IPS DF 4.7 (cell line): ENCODE results near the gene ATP5PO.

Experiments used
- DNase-seq: peaks from one replicate; pipeline ENCODE4 v3.0.0-alpha.2; 2013; ENCODE audit warnings: low spot score; ENCODE audit errors: extremely low read depth

The ATP5PO gene

GRCh38 chr21:33901412-33902288, 14.0 kb downstream of the ATP5PO start:
- peak; percentile 46 for DNase-seq

GRCh38 chr21:33899199-33899598, 16.4 kb downstream of the ATP5PO start:
- DNase-seq, result no peak

- DNase-seq, result no peak
Measured at GRCh38 chr21:33898586-33898985, 17.0 kb downstream of the ATP5PO start.

GRCh38 chr21:33897739-33898138, 17.9 kb downstream of the ATP5PO start:
- DNase-seq, result no peak

GRCh38 chr21:33897098-33897497, 18.5 kb downstream of the ATP5PO start:
- no peak for DNase-seq

- no peak for DNase-seq
Measured at GRCh38 chr21:33896691-33897090, 18.9 kb downstream of the ATP5PO start.

GRCh38 chr21:33895356-33895755, 20.2 kb downstream of the ATP5PO start:
- no peak for DNase-seq

- peak; percentile 84 for DNase-seq
Measured at GRCh38 chr21:33894736-33895288, 20.8 kb downstream of the ATP5PO start.

- DNase-seq, result no peak
Measured at GRCh38 chr21:33893917-33894316, 21.7 kb downstream of the ATP5PO start.

- peak; percentile 68 for DNase-seq
Measured at GRCh38 chr21:33892853-33893252, 22.8 kb downstream of the ATP5PO start.

- DNase-seq, result no peak
Measured at GRCh38 chr21:33890187-33890586, 25.4 kb downstream of the ATP5PO start.

GRCh38 chr21:33886321-33886720, 29.3 kb downstream of the ATP5PO start:
- no peak for DNase-seq

GRCh38 chr21:33885172-33885514, 30.5 kb downstream of the ATP5PO start:
- no peak for DNase-seq

- no peak for DNase-seq
Measured at GRCh38 chr21:33884376-33885171, 31.0 kb downstream of the ATP5PO start.

GRCh38 chr21:33883118-33883517, 32.5 kb downstream of the ATP5PO start:
- no peak for DNase-seq

GRCh38 chr21:33881689-33882440, 33.7 kb downstream of the ATP5PO start:
- no peak for DNase-seq

- DNase-seq, result no peak
Measured at GRCh38 chr21:33880626-33881025, 35.0 kb downstream of the ATP5PO start.

GRCh38 chr21:33878824-33879223, 36.8 kb downstream of the ATP5PO start:
- DNase-seq, result no peak

- DNase-seq, result no peak
Measured at GRCh38 chr21:33875026-33875695, 40.4 kb downstream of the ATP5PO start.

GRCh38 chr21:33874161-33874560, 41.4 kb downstream of the ATP5PO start:
- no peak for DNase-seq
